SH-SY5Y (cell line): ENCODE data around the gene MAN1C1.

ENCODE experiments used
- GATA2 ChIP-seq: IDR thresholded peaks from 2 replicates; pipeline ENCODE4 v1.6.1; 2011; ENCODE audit warnings: mild to moderate bottlenecking, low read depth, low read length
- GATA3 ChIP-seq: IDR thresholded peaks from 2 replicates; pipeline ENCODE4 v1.6.1; 2011; ENCODE audit warnings: low read depth, mild to moderate bottlenecking, low read length, moderate library complexity

GRCh38 chr1:25700626-25701025 is 84.0 kb downstream of the MAN1C1 start:
- TF ChIP-seq GATA3 (no peak), GATA2 (no peak)
